Stimulated activated CD4-positive, alpha-beta T cell treated with anti-CD3 and anti-CD28 coated beads, Interleukin-1b, Interleukin-23, amount 100 ng/mL, for 4 hours (primary cell): ENCODE measurements around the gene CCDC88C.
"Not testable (repeated sequence)": the region's sequence is repeated elsewhere in the genome, so short reads cannot be mapped to it uniquely, and the experiment has no call there.

ENCODE experiments used
- DNase-seq, 2 donors: peaks; one replicate each; pipeline ENCODE4 v3.0.0-alpha.2; 2020; ENCODE audit warnings: low read depth in 2 of 2

CCDC88C gene

GRCh38 chr14:91417120-91417982, at the start of gene CCDC88C:
TSS of gene CCDC88C (minus strand) at chr14:91417820. CDS start at chr14:91417690, 130 bp downstream.
- DNase-seq: peak; percentile 67 to 78

GRCh38 chr14:91466192-91466591, 48.6 kb upstream of the CCDC88C start:
- no peak for DNase-seq

- DNase-seq: no peak
Measured at GRCh38 chr14:91464615-91465205, 47.1 kb upstream of the CCDC88C start.

GRCh38 chr14:91458612-91459011, 41.0 kb upstream of the CCDC88C start:
- DNase-seq: no peak

- no peak for DNase-seq
Measured at GRCh38 chr14:91456283-91456682, 38.7 kb upstream of the CCDC88C start.

- DNase-seq: no peak
Measured at GRCh38 chr14:91454580-91454979, 37.0 kb upstream of the CCDC88C start.

GRCh38 chr14:91454155-91454554, 36.5 kb upstream of the CCDC88C start:
- no peak for DNase-seq

- DNase-seq: no peak
Measured at GRCh38 chr14:91453744-91454143, 36.1 kb upstream of the CCDC88C start.

- DNase-seq: no peak
Measured at GRCh38 chr14:91444335-91445020, 26.9 kb upstream of the CCDC88C start.

- no peak for DNase-seq
Measured at GRCh38 chr14:91439345-91439744, 21.7 kb upstream of the CCDC88C start.

- no peak for DNase-seq
Measured at GRCh38 chr14:91438845-91439244, 21.2 kb upstream of the CCDC88C start.

- not testable (repeated sequence) for DNase-seq
Measured at GRCh38 chr14:91436266-91436665, 18.6 kb upstream of the CCDC88C start.

GRCh38 chr14:91429385-91429784, 11.8 kb upstream of the CCDC88C start:
- no peak for DNase-seq

GRCh38 chr14:91428931-91429330, 11.3 kb upstream of the CCDC88C start:
- DNase-seq: not testable (repeated sequence)

GRCh38 chr14:91425531-91425944, 7.9 kb upstream of the CCDC88C start:
- not testable (repeated sequence) for DNase-seq

GRCh38 chr14:91424813-91425530, 7.4 kb upstream of the CCDC88C start:
- no peak for DNase-seq

GRCh38 chr14:91420686-91421085, 3.1 kb upstream of the CCDC88C start:
- DNase-seq: no peak

- DNase-seq: no peak
Measured at GRCh38 chr14:91419451-91419850, 1.8 kb upstream of the CCDC88C start.

- peak in 1 of 2 donors; percentile 35 for DNase-seq
Measured at GRCh38 chr14:91419044-91419397, 1.4 kb upstream of the CCDC88C start.

- peak; percentile 74 to 83 for DNase-seq
Measured at GRCh38 chr14:91418387-91419043, 895 bp upstream of the CCDC88C start.

- DNase-seq: peak; percentile 51 to 65
Measured at GRCh38 chr14:91417983-91418386, 365 bp upstream of the CCDC88C start.
